Ectodermal cell (in vitro differentiated cells): Measurements from ENCODE around the gene SOX8. TPM values are rescaled to one million over a fixed set of nuclear protein-coding genes. Genes with fewer than 3 reads are reported as not detected.

Source experiments
- H3K27ac ChIP-seq: 2 replicates; pipeline ENCODE4 v1.7.0; 2013; ENCODE audit warnings: mild to moderate bottlenecking, low read depth, low read length; ENCODE audit not compliant: insufficient read depth, poor library complexity, severe bottlenecking
- H3K27me3 ChIP-seq: 2 replicates; pipeline ENCODE4 v1.7.0; 2013; ENCODE audit warnings: mild to moderate bottlenecking, low read length; ENCODE audit not compliant: insufficient read depth, control insufficient read depth, poor library complexity, severe bottlenecking
- H3K36me3 ChIP-seq: one replicate; pipeline ENCODE4 v1.7.0; 2013; ENCODE audit warnings: low read length; ENCODE audit not compliant: control insufficient read depth, insufficient read depth
- H3K4me1 ChIP-seq: one replicate; pipeline ENCODE4 v1.7.0; 2013; ENCODE audit warnings: low read length; ENCODE audit not compliant: control insufficient read depth, insufficient read depth
- H3K4me3 ChIP-seq: 2 replicates; pipeline ENCODE4 v1.7.0; 2013; ENCODE audit warnings: low read depth, low read length, control low read depth; ENCODE audit not compliant: insufficient read depth
- H3K9me3 ChIP-seq: 2 replicates; pipeline ENCODE4 v1.7.0; 2013; ENCODE audit warnings: mild to moderate bottlenecking, low read length, moderate library complexity; ENCODE audit not compliant: control insufficient read depth
- WGBS, 2 experiments: methylation state at CpG; one replicate each; pipeline ENCODE4 v1.1.7; 2013; ENCODE audit warnings: missing lambda C conversion rate in 2 of 2; 5-methylcytosine and 5-hydroxymethylcytosine counted together
- polyA plus RNA-seq, 4 experiments: library from polyadenylated mRNA; stranded (reverse); fragments of 50-300 nt; gene quantifications; one replicate each; pipeline ENCODE4 v1.2.3, GENCODE V29; 2013

SOX8 gene
- polyA plus RNA-seq (2013, experiment 1 of 4): 2.9 TPM
- polyA plus RNA-seq (2013, experiment 2 of 4): 3.7 TPM
- 4.2 TPM for polyA plus RNA-seq (2013, experiment 3 of 4)
- 4.1 TPM for polyA plus RNA-seq (2013, experiment 4 of 4)

GRCh38 chr16:981695-982144, at the start of gene SOX8:
Gene SOX8, plus strand, starts transcription at chr16:981770. Its CDS starts 153 bp downstream, at chr16:981923.
- Histone ChIP-seq H3K27ac (no peak within 1 kb of the TSS), H3K27me3 (peaks cover 71% of the 10 kb centered on the region), H3K36me3 (no peaks in the 10 kb centered on the region), H3K4me1 (peaks cover 28% of the 10 kb centered on the region), H3K4me3 (peak within 1 kb of the TSS; percentile 35), H3K9me3 (no peaks in the 10 kb centered on the region)
- WGBS, 2 experiments: 0% methylated on average over 80 of the region's 80 CpGs

- H3K4me1 ChIP-seq: no peaks in the 10 kb centered on the region
- 94% methylated on average over 21 of the region's 21 CpGs for WGBS, 2 experiments
- H3K9me3 ChIP-seq: no peaks in the 10 kb centered on the region
- no peak overlapping the region for H3K27ac ChIP-seq
- H3K27me3 ChIP-seq: peaks cover 5% of the 10 kb centered on the region
- no peaks in the 10 kb centered on the region for H3K36me3 ChIP-seq
- H3K4me3 ChIP-seq: no peak overlapping the region
These were observed 48.7 kb upstream of the SOX8 start for GRCh38 chr16:932831-933330.

GRCh38 chr16:933581-933980, 48.0 kb upstream of the SOX8 start:
- Histone ChIP-seq H3K27me3 (peaks cover 5% of the 10 kb centered on the region), H3K4me1 (no peaks in the 10 kb centered on the region), H3K27ac (no peak overlapping the region), H3K36me3 (no peaks in the 10 kb centered on the region), H3K9me3 (no peaks in the 10 kb centered on the region), H3K4me3 (no peak overlapping the region)
- WGBS, 2 experiments: 93 to 97% methylated on average over 15 of the region's 15 CpGs

GRCh38 chr16:934178-934577, 47.4 kb upstream of the SOX8 start:
- H3K27me3 ChIP-seq: peaks cover 1% of the 10 kb centered on the region
- H3K9me3 ChIP-seq: no peaks in the 10 kb centered on the region
- H3K4me3 ChIP-seq: no peak overlapping the region
- no peak overlapping the region for H3K27ac ChIP-seq
- WGBS, 2 experiments: 91 to 94% methylated on average over 10 of the region's 10 CpGs
- no peaks in the 10 kb centered on the region for H3K36me3 ChIP-seq
- no peaks in the 10 kb centered on the region for H3K4me1 ChIP-seq

GRCh38 chr16:935684-936083, 45.9 kb upstream of the SOX8 start:
- 80 to 82% methylated on average over 11 of the region's 11 CpGs for WGBS, 2 experiments

GRCh38 chr16:937311-937710, 44.3 kb upstream of the SOX8 start:
- 78 to 80% methylated on average over 8 of the region's 8 CpGs for WGBS, 2 experiments
- no peak overlapping the region for H3K27ac ChIP-seq
- H3K9me3 ChIP-seq: no peaks in the 10 kb centered on the region
- no peak overlapping the region for H3K4me3 ChIP-seq
- H3K36me3 ChIP-seq: no peaks in the 10 kb centered on the region
- no peaks in the 10 kb centered on the region for H3K27me3 ChIP-seq
- H3K4me1 ChIP-seq: no peaks in the 10 kb centered on the region

More at GRCh38 chr16:935684-936083, 45.9 kb upstream of the SOX8 start:
- Histone ChIP-seq H3K27ac (no peak overlapping the region), H3K9me3 (no peaks in the 10 kb centered on the region), H3K36me3 (no peaks in the 10 kb centered on the region), H3K4me3 (no peak overlapping the region), H3K4me1 (no peaks in the 10 kb centered on the region), H3K27me3 (no peaks in the 10 kb centered on the region)

GRCh38 chr16:937723-938122, 43.8 kb upstream of the SOX8 start:
- H3K36me3 ChIP-seq: no peaks in the 10 kb centered on the region
- peaks cover 1% of the 10 kb centered on the region for H3K9me3 ChIP-seq
- no peaks in the 10 kb centered on the region for H3K27me3 ChIP-seq
- no peaks in the 10 kb centered on the region for H3K4me1 ChIP-seq
- H3K4me3 ChIP-seq: no peak overlapping the region
- H3K27ac ChIP-seq: no peak overlapping the region
- 85% methylated on average over 6 of the region's 6 CpGs for WGBS, 2 experiments

- H3K9me3 ChIP-seq: peaks cover 2% of the 10 kb centered on the region
- H3K27ac ChIP-seq: no peak overlapping the region
- WGBS, 2 experiments: 88 to 89% methylated on average over 18 of the region's 18 CpGs
- H3K4me3 ChIP-seq: no peak overlapping the region
- H3K36me3 ChIP-seq: no peaks in the 10 kb centered on the region
- no peaks in the 10 kb centered on the region for H3K4me1 ChIP-seq
- H3K27me3 ChIP-seq: no peaks in the 10 kb centered on the region
These were observed 43.4 kb upstream of the SOX8 start for GRCh38 chr16:938136-938535.

GRCh38 chr16:938752-939151, 42.8 kb upstream of the SOX8 start:
- Histone ChIP-seq H3K9me3 (peaks cover 2% of the 10 kb centered on the region), H3K4me3 (no peak overlapping the region), H3K27me3 (no peaks in the 10 kb centered on the region), H3K36me3 (no peaks in the 10 kb centered on the region), H3K27ac (no peak overlapping the region), H3K4me1 (no peaks in the 10 kb centered on the region)
- 86 to 87% methylated on average over 9 of the region's 9 CpGs for WGBS, 2 experiments

- Histone ChIP-seq H3K9me3 (peaks cover 2% of the 10 kb centered on the region), H3K4me3 (no peak overlapping the region), H3K4me1 (no peaks in the 10 kb centered on the region), H3K36me3 (no peaks in the 10 kb centered on the region), H3K27ac (no peak overlapping the region), H3K27me3 (no peaks in the 10 kb centered on the region)
- 93% methylated on average over 27 of the region's 27 CpGs for WGBS, 2 experiments
These were observed 42.3 kb upstream of the SOX8 start for GRCh38 chr16:939311-939710.

- Histone ChIP-seq H3K4me3 (no peak overlapping the region), H3K27me3 (no peaks in the 10 kb centered on the region), H3K4me1 (no peaks in the 10 kb centered on the region), H3K9me3 (peaks cover 2% of the 10 kb centered on the region), H3K27ac (no peak overlapping the region), H3K36me3 (no peaks in the 10 kb centered on the region)
- 93% methylated on average over 17 of the region's 17 CpGs for WGBS, 2 experiments
These were observed 41.6 kb upstream of the SOX8 start for GRCh38 chr16:939941-940340.
